ENCODE results near the gene MKKS. TPM values are rescaled to one million over a fixed set of nuclear protein-coding genes. Genes with fewer than 3 reads are reported as not detected.
"Not testable (repeated sequence)": the region's sequence is repeated elsewhere in the genome, so short reads cannot be mapped to it uniquely, and the experiment has no call there.

MKKS gene
- polyA plus RNA-seq, 2 of the 4 experiments (the other 2 are of a cell fraction) = 24.3 to 85.2 TPM

DNA sequence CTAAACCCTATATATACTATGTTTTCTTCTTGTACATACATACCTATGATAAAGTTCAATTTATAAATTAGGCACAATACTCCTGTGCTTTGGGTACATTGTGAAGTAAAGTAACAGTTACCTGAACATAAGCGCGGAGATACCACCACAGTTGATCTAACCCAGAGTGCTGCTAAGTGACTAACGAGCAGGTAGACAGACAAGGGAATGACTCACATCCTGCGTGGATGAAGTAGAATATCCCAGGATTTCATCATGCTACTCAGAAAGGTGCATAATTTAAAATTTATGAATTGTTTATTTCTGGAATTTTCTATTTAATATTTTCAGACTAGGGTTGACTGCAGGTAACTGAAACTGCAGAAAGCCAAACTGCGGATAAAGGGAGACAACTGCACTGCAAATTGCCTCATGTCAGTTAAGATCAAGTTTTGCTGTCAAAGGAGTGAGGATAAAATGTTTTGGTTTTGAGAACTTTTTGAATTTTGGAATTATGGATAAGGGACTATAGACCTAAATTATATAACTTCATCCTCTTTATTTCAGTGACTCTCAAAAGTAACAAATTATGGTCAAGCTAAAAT, 14.4 kb downstream of the MKKS start (continued):
- TF ChIP-seq, protein P1, sequence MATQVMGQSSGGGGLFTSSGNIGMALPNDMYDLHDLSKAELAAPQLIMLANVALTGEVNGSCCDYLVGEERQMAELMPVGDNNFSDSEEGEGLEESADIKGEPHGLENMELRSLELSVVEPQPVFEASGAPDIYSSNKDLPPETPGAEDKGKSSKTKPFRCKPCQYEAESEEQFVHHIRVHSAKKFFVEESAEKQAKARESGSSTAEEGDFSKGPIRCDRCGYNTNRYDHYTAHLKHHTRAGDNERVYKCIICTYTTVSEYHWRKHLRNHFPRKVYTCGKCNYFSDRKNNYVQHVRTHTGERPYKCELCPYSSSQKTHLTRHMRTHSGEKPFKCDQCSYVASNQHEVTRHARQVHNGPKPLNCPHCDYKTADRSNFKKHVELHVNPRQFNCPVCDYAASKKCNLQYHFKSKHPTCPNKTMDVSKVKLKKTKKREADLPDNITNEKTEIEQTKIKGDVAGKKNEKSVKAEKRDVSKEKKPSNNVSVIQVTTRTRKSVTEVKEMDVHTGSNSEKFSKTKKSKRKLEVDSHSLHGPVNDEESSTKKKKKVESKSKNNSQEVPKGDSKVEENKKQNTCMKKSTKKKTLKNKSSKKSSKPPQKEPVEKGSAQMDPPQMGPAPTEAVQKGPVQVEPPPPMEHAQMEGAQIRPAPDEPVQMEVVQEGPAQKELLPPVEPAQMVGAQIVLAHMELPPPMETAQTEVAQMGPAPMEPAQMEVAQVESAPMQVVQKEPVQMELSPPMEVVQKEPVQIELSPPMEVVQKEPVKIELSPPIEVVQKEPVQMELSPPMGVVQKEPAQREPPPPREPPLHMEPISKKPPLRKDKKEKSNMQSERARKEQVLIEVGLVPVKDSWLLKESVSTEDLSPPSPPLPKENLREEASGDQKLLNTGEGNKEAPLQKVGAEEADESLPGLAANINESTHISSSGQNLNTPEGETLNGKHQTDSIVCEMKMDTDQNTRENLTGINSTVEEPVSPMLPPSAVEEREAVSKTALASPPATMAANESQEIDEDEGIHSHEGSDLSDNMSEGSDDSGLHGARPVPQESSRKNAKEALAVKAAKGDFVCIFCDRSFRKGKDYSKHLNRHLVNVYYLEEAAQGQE (IDR thresholded peaks at IDR 0.05) = no peak
- TF ChIP-seq ZNF302 (CRISPR knock-in tag; IDR thresholded peaks at IDR 0.05) = no peak
- no peak for TF ChIP-seq SMC3 (IDR thresholded peaks at IDR 0.05)
- TF ChIP-seq GATA3 (IDR thresholded peaks at IDR 0.05; ENCODE audit: borderline replicate concordance) = peak; percentile 22; the same call in 1 of the 2 replicates
- no peak for TF ChIP-seq HOXA7 (CRISPR knock-in tag; IDR thresholded peaks at IDR 0.05)
- TF ChIP-seq FOXS1 (CRISPR knock-in tag; IDR thresholded peaks at IDR 0.05) = no peak

DNA sequence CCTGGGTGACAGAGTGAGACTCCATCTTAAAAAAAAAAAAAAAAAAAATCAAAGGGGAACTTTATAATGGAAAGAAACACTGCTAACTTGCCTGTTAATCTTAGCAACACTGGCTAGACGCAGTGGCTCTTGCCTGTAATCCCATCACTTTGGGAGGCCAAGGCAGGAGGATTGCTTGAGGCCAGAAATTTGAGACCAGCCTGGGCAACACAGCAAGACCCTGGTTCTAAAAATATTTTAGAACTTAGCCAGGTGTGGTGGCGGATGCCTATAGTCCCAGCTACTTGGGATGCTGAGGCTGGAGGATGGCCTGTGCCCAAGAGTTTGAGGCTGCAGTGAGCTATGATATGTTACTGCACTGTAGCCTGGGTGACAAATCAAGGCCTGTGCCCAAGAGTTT, 16.8 kb downstream of the MKKS start:
- not testable (repeated sequence) for H3K9me3 ChIP-seq; FAIRE-seq; DNase-seq (ENCODE audit: low read depth in 1 of 2, low spot score in 1 of 2); H3K4me3 ChIP-seq; ATAC-seq
- H3K4me2 ChIP-seq = peak overlapping the region; percentile 69; the same call in 1 of the 3 replicates
- peak overlapping the region; percentile 82 to 90 for H3K27ac ChIP-seq
- CTCF ChIA-PET = interaction anchor here (1.2 to 2.7 kb wide), 2 partner anchors 11 to 439 kb away, joined by 4 to 30 read pairs; no protein-coding TSS in a partner anchor
- POLR2A ChIA-PET = interaction anchor here (0.5 to 2.4 kb wide), 2 partner anchors 17 to 331 kb away, joined by 4 to 16 read pairs; partner anchors contain the start of genes MKKS and SLX4IP
- 95% methylated on average over 2 of the region's 2 CpGs for WGBS (ENCODE audit: missing lambda C conversion rate)
- H3K4me1 ChIP-seq = peaks cover 96% of the 10 kb centered on the region

DNA sequence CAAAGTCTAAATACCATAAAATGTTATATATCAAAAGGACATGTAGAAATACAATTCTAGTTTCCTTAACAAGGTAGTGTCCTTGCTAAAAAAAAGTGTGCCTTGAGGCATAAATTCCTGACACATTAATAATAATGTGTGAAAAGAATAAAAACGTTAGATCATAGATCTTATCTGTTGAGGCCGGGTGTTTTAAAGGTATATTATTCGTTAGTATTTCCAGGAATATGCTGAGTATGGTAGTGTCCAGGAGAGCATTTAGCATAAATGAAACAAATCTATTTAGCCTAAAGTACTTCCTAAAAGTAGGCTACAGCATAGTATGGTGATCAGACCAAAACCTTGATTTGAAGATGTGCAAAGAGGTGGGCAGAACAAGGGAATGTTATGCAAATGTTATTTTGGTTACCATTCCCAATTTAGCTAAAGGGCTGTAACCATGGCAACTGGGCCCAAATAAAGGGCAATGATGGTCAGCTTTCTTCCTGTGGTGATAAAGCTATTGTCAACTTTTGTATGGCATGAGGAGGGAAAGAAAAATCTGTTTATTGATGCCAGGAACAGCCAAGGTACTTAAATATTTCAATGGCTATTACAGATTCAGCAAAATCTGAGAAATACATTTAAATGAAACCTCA, 18.9 kb downstream of the MKKS start:
- peaks cover 89% of the 10 kb centered on the region for H3K4me1 ChIP-seq
- ATAC-seq (peak in 1 of 2 experiments; percentile 47; a peak in 3 of 6 replicates), FAIRE-seq (no peak), DNase-seq (ENCODE audit: low read depth in 1 of 2, low spot score in 1 of 2) (peak in 1 of 2 experiments; percentile 59)
- no peak overlapping the region for H3K4me3 ChIP-seq
- peak; percentile 39; the same call in 1 of the 2 replicates for TF ChIP-seq JUNB (IDR thresholded peaks at IDR 0.05)
- TF ChIP-seq GATA3 (IDR thresholded peaks at IDR 0.05; ENCODE audit: borderline replicate concordance) = peak; percentile 84
- TF ChIP-seq, protein P1 (IDR thresholded peaks at IDR 0.05) = no peak
- peak; percentile 46 for TF ChIP-seq MAFK (IDR thresholded peaks at IDR 0.05; ENCODE audit: partially characterized antibody)
- TF ChIP-seq JUN (IDR thresholded peaks at IDR 0.05) = peak in 1 of 2 experiments; percentile 46; a peak in 1 of 5 replicates
- no peak for TF ChIP-seq FOSL2 (IDR thresholded peaks at IDR 0.05)
- TF ChIP-seq FOSL2 (CRISPR knock-in tag; IDR thresholded peaks at IDR 0.05) = peak; percentile 56
- H3K4me2 ChIP-seq = peak overlapping the region; percentile 55
- no peaks in the 10 kb centered on the region for H3K9me3 ChIP-seq
- ChIA-PET CTCF (interaction anchor here (1.0 to 9.2 kb wide), 7 partner anchors 12 to 437 kb away, joined by 3 to 66 read pairs (median 6); no protein-coding TSS in a partner anchor), POLR2A (interaction anchor here (2.7 kb wide), 1 partner anchor 19 kb away, joined by 12 read pairs; the partner anchor contains the start of genes MKKS and SLX4IP)
- peak overlapping the region; percentile 63 to 82 for H3K27ac ChIP-seq
- 2% methylated on average over 3 of the region's 3 CpGs for WGBS (ENCODE audit: missing lambda C conversion rate)
